ENCODE measurements around the gene MEIS3.

The MEIS3 gene

GRCh38 chr19:47417746-47418691 lies 1.3 kb downstream of the MEIS3 start:
- Histone ChIP-seq H3K27me3 (ENCODE audit: control insufficient read depth in 1 of 2, insufficient read depth in 1 of 2, low read length in 2 of 2) (peaks cover 50 to 71% of the 10 kb centered on the region in 2 experiments), H3K9ac (ENCODE audit: low read length) (peak overlapping the region; percentile 75), H2BK5ac (ENCODE audit: low read depth, low read length, poor library complexity, severe bottlenecking) (no peak overlapping the region), H3K79me1 (replicated peaks; ENCODE audit: low read length, poor library complexity, severe bottlenecking) (no peaks in the 10 kb centered on the region), H3K27ac (ENCODE audit: low read length, poor library complexity, severe bottlenecking) (no peak overlapping the region), H2BK12ac (ENCODE audit: low read length in 2 of 2) (no peak overlapping the region), H2BK15ac (ENCODE audit: low read depth, poor library complexity, severe bottlenecking) (peak overlapping the region; percentile 9), H2AFZ (ENCODE audit: low read depth, low read length) (no peak overlapping the region), H3K4me3 (ENCODE audit: insufficient read depth in 1 of 2, low read depth in 1 of 2, low read length in 2 of 2) (peak overlapping the region in 1 of 2 experiments; percentile 77), H3K4me2 (ENCODE audit: low read length, poor library complexity, severe bottlenecking) (peak overlapping the region; percentile 68), H2AK5ac (ENCODE audit: low read length, severe bottlenecking) (no peak overlapping the region), H3K36me3 (ENCODE audit: control insufficient read depth in 1 of 2, insufficient read depth in 2 of 2, low read depth in 1 of 2, low read length in 2 of 2) (peaks cover 7 to 12% of the 10 kb centered on the region in 2 experiments), H2BK120ac (ENCODE audit: low read depth, low read length) (no peak overlapping the region), H3K23ac (ENCODE audit: low read length in 2 of 2) (no peak overlapping the region), H3K4me1 (ENCODE audit: control insufficient read depth, insufficient read depth, low read depth, low read length) (peaks cover 15% of the 10 kb centered on the region), H3K18ac (ENCODE audit: low read depth in 1 of 2, low read length in 2 of 2) (no peak overlapping the region), H4K8ac (ENCODE audit: low read length) (no peak overlapping the region), H3K9me3 (ENCODE audit: control insufficient read depth, low read length) (no peaks in the 10 kb centered on the region), H3K14ac (ENCODE audit: low read length in 2 of 2) (peak overlapping the region in 1 of 2 experiments; percentile 12), H4K91ac (ENCODE audit: low read length) (peak overlapping the region; percentile 18), H3K4ac (ENCODE audit: low read depth in 1 of 2, low read length in 2 of 2) (no peak overlapping the region)
- no peak for DNase-seq
- 8% methylated on average over 34 of the region's 34 CpGs for WGBS

GRCh38 chr19:47417107-47417745 lies 2.1 kb downstream of the MEIS3 start:
- Histone ChIP-seq H4K91ac (ENCODE audit: low read length) (no peak overlapping the region), H3K18ac (ENCODE audit: low read depth in 1 of 2, low read length in 2 of 2) (no peak overlapping the region), H2BK12ac (ENCODE audit: low read length in 2 of 2) (no peak overlapping the region), H2BK15ac (ENCODE audit: low read depth, poor library complexity, severe bottlenecking) (no peak overlapping the region), H4K8ac (ENCODE audit: low read length) (no peak overlapping the region), H3K36me3 (ENCODE audit: control insufficient read depth in 1 of 2, insufficient read depth in 2 of 2, low read depth in 1 of 2, low read length in 2 of 2) (peaks cover 7 to 12% of the 10 kb centered on the region in 2 experiments), H2BK5ac (ENCODE audit: low read depth, low read length, poor library complexity, severe bottlenecking) (no peak overlapping the region), H3K27ac (ENCODE audit: low read length, poor library complexity, severe bottlenecking) (no peak overlapping the region), H3K79me1 (replicated peaks; ENCODE audit: low read length, poor library complexity, severe bottlenecking) (no peaks in the 10 kb centered on the region), H2BK120ac (ENCODE audit: low read depth, low read length) (no peak overlapping the region), H3K14ac (ENCODE audit: low read length in 2 of 2) (no peak overlapping the region), H3K27me3 (ENCODE audit: control insufficient read depth in 1 of 2, insufficient read depth in 1 of 2, low read length in 2 of 2) (peaks cover 42 to 65% of the 10 kb centered on the region in 2 experiments), H3K23ac (ENCODE audit: low read length in 2 of 2) (no peak overlapping the region), H3K4me2 (ENCODE audit: low read length, poor library complexity, severe bottlenecking) (no peak overlapping the region), H2AFZ (ENCODE audit: low read depth, low read length) (no peak overlapping the region), H3K4me1 (ENCODE audit: control insufficient read depth, insufficient read depth, low read depth, low read length) (peaks cover 15% of the 10 kb centered on the region), H2AK5ac (ENCODE audit: low read length, severe bottlenecking) (no peak overlapping the region), H3K4ac (ENCODE audit: low read depth in 1 of 2, low read length in 2 of 2) (no peak overlapping the region), H3K9me3 (ENCODE audit: control insufficient read depth, low read length) (no peaks in the 10 kb centered on the region), H3K9ac (ENCODE audit: low read length) (no peak overlapping the region), H3K4me3 (ENCODE audit: insufficient read depth in 1 of 2, low read depth in 1 of 2, low read length in 2 of 2) (no peak overlapping the region)
- DNase-seq = no peak
- 38% methylated on average over 17 of the region's 18 CpGs for WGBS

- Histone ChIP-seq H2BK120ac (ENCODE audit: low read depth, low read length) (no peak overlapping the region), H3K27me3 (ENCODE audit: control insufficient read depth in 1 of 2, insufficient read depth in 1 of 2, low read length in 2 of 2) (peaks cover 37 to 65% of the 10 kb centered on the region in 2 experiments), H2AFZ (ENCODE audit: low read depth, low read length) (no peak overlapping the region), H3K4me2 (ENCODE audit: low read length, poor library complexity, severe bottlenecking) (no peak overlapping the region), H2BK15ac (ENCODE audit: low read depth, poor library complexity, severe bottlenecking) (no peak overlapping the region), H4K91ac (ENCODE audit: low read length) (no peak overlapping the region), H3K36me3 (ENCODE audit: control insufficient read depth in 1 of 2, insufficient read depth in 2 of 2, low read depth in 1 of 2, low read length in 2 of 2) (peaks cover 7 to 12% of the 10 kb centered on the region in 2 experiments), H3K9me3 (ENCODE audit: control insufficient read depth, low read length) (no peaks in the 10 kb centered on the region), H3K4me1 (ENCODE audit: control insufficient read depth, insufficient read depth, low read depth, low read length) (peaks cover 10% of the 10 kb centered on the region), H3K23ac (ENCODE audit: low read length in 2 of 2) (no peak overlapping the region), H3K18ac (ENCODE audit: low read depth in 1 of 2, low read length in 2 of 2) (no peak overlapping the region), H2BK5ac (ENCODE audit: low read depth, low read length, poor library complexity, severe bottlenecking) (no peak overlapping the region), H4K8ac (ENCODE audit: low read length) (no peak overlapping the region), H3K14ac (ENCODE audit: low read length in 2 of 2) (no peak overlapping the region), H3K27ac (ENCODE audit: low read length, poor library complexity, severe bottlenecking) (no peak overlapping the region), H3K4me3 (ENCODE audit: insufficient read depth in 1 of 2, low read depth in 1 of 2, low read length in 2 of 2) (no peak overlapping the region), H2AK5ac (ENCODE audit: low read length, severe bottlenecking) (no peak overlapping the region), H2BK12ac (ENCODE audit: low read length in 2 of 2) (no peak overlapping the region), H3K4ac (ENCODE audit: low read depth in 1 of 2, low read length in 2 of 2) (no peak overlapping the region), H3K79me1 (replicated peaks; ENCODE audit: low read length, poor library complexity, severe bottlenecking) (no peaks in the 10 kb centered on the region), H3K9ac (ENCODE audit: low read length) (no peak overlapping the region)
- WGBS = 86% methylated on average over 12 of the region's 12 CpGs
- DNase-seq = no peak
Measured at GRCh38 chr19:47416643-47416985, 2.7 kb downstream of the MEIS3 start.

- Histone ChIP-seq H2BK15ac (ENCODE audit: low read depth, poor library complexity, severe bottlenecking) (no peak overlapping the region), H3K23ac (ENCODE audit: low read length in 2 of 2) (no peak overlapping the region), H3K4me1 (ENCODE audit: control insufficient read depth, insufficient read depth, low read depth, low read length) (peaks cover 10% of the 10 kb centered on the region), H2BK120ac (ENCODE audit: low read depth, low read length) (no peak overlapping the region), H3K9me3 (ENCODE audit: control insufficient read depth, low read length) (no peaks in the 10 kb centered on the region), H3K79me1 (replicated peaks; ENCODE audit: low read length, poor library complexity, severe bottlenecking) (no peaks in the 10 kb centered on the region), H3K27me3 (ENCODE audit: control insufficient read depth in 1 of 2, insufficient read depth in 1 of 2, low read length in 2 of 2) (peaks cover 32 to 61% of the 10 kb centered on the region in 2 experiments), H4K8ac (ENCODE audit: low read length) (no peak overlapping the region), H2BK12ac (ENCODE audit: low read length in 2 of 2) (no peak overlapping the region), H3K4me3 (ENCODE audit: insufficient read depth in 1 of 2, low read depth in 1 of 2, low read length in 2 of 2) (no peak overlapping the region), H3K14ac (ENCODE audit: low read length in 2 of 2) (no peak overlapping the region), H3K36me3 (ENCODE audit: control insufficient read depth in 1 of 2, insufficient read depth in 2 of 2, low read depth in 1 of 2, low read length in 2 of 2) (peaks cover 7 to 12% of the 10 kb centered on the region in 2 experiments), H2AFZ (ENCODE audit: low read depth, low read length) (no peak overlapping the region), H2BK5ac (ENCODE audit: low read depth, low read length, poor library complexity, severe bottlenecking) (no peak overlapping the region), H3K18ac (ENCODE audit: low read depth in 1 of 2, low read length in 2 of 2) (no peak overlapping the region), H3K9ac (ENCODE audit: low read length) (no peak overlapping the region), H3K4ac (ENCODE audit: low read depth in 1 of 2, low read length in 2 of 2) (no peak overlapping the region), H2AK5ac (ENCODE audit: low read length, severe bottlenecking) (no peak overlapping the region), H3K27ac (ENCODE audit: low read length, poor library complexity, severe bottlenecking) (no peak overlapping the region), H3K4me2 (ENCODE audit: low read length, poor library complexity, severe bottlenecking) (no peak overlapping the region), H4K91ac (ENCODE audit: low read length) (no peak overlapping the region)
- DNase-seq = no peak
- WGBS = 95% methylated on average over 16 of the region's 21 CpGs
Measured at GRCh38 chr19:47415953-47416642, 3.2 kb downstream of the MEIS3 start.

All from mesenchymal stem cell (in vitro differentiated cells and primary cell).